Measurements from ENCODE around the gene TNFAIP8.

Gene TNFAIP8

GRCh38 chr5:119355685-119356611 lies at the start of gene TNFAIP8:
TNFAIP8 (plus strand) TSS chr5:119356019; CDS start chr5:119356091, 72 bp downstream.
- Mint-ChIP-seq H3K4me3 (peak within 1 kb of the TSS; percentile 81), H3K27ac (peak within 1 kb of the TSS; percentile 88), H3K27me3 (no peaks in the 10 kb centered on the region), H3K9me3 (no peaks in the 10 kb centered on the region), H3K36me3 (peaks cover 52% of the 10 kb centered on the region), H3K4me1 (peaks cover 93% of the 10 kb centered on the region)
- DNase-seq, result peak; percentile 57
- CTCF ChIA-PET, result interaction anchor here (0.8 to 3.8 kb wide), 8 partner anchors 10 to 56 kb away, joined by 3 to 26 read pairs (median 8); no protein-coding TSS in a partner anchor

GRCh38 chr5:119307170-119307569 lies 48.6 kb upstream of the TNFAIP8 start:
- H3K27ac Mint-ChIP-seq, result peak overlapping the region; percentile 76
- no peaks in the 10 kb centered on the region for H3K27me3 Mint-ChIP-seq
- H3K4me3 Mint-ChIP-seq, result no peak overlapping the region
- H3K9me3 Mint-ChIP-seq, result no peaks in the 10 kb centered on the region
- no peak for DNase-seq
- H3K4me1 Mint-ChIP-seq, result peaks cover 98% of the 10 kb centered on the region
- H3K36me3 Mint-ChIP-seq, result peaks cover 67% of the 10 kb centered on the region
- CTCF ChIA-PET, result interaction anchor here (1.1 to 12.3 kb wide), 3 partner anchors 31 to 104 kb away, joined by 3 to 121 read pairs (median 3); no protein-coding TSS in a partner anchor

- H3K27ac Mint-ChIP-seq, result peak overlapping the region; percentile 99
- peak overlapping the region; percentile 72 for H3K4me3 Mint-ChIP-seq
- DNase-seq, result peak; percentile 39
- no peaks in the 10 kb centered on the region for H3K27me3 Mint-ChIP-seq
- peaks cover 98% of the 10 kb centered on the region for H3K4me1 Mint-ChIP-seq
- peaks cover 51% of the 10 kb centered on the region for H3K36me3 Mint-ChIP-seq
- CTCF ChIA-PET, result interaction anchor here (1.2 to 12.3 kb wide), 2 partner anchors 28 to 103 kb away, joined by 4 to 121 read pairs; no protein-coding TSS in a partner anchor
- H3K9me3 Mint-ChIP-seq, result no peaks in the 10 kb centered on the region
These were observed 46.5 kb upstream of the TNFAIP8 start for GRCh38 chr5:119309326-119309725.

GRCh38 chr5:119311688-119312087 lies 44.1 kb upstream of the TNFAIP8 start:
- Mint-ChIP-seq H3K36me3 (peaks cover 42% of the 10 kb centered on the region), H3K9me3 (no peaks in the 10 kb centered on the region), H3K27me3 (no peaks in the 10 kb centered on the region), H3K27ac (peak overlapping the region; percentile 84), H3K4me3 (no peak overlapping the region), H3K4me1 (peaks cover 99% of the 10 kb centered on the region)
- no peak for DNase-seq
- CTCF ChIA-PET, result interaction anchor here (1.0 to 12.3 kb wide), 5 partner anchors 11 to 241 kb away, joined by 3 to 121 read pairs (median 6); partner anchors contain the start of gene DMXL1

- CTCF ChIA-PET, result interaction anchor here (1.1 to 12.3 kb wide), 8 partner anchors 10 to 242 kb away, joined by 3 to 121 read pairs (median 5); partner anchors contain the start of gene DMXL1
- peaks cover 46% of the 10 kb centered on the region for H3K36me3 Mint-ChIP-seq
- no peak for DNase-seq
These were observed 43.4 kb upstream of the TNFAIP8 start for GRCh38 chr5:119312403-119312802.

GRCh38 chr5:119313197-119313596 lies 42.6 kb upstream of the TNFAIP8 start:
- DNase-seq, result no peak
- Mint-ChIP-seq H3K27me3 (no peaks in the 10 kb centered on the region), H3K4me3 (no peak overlapping the region), H3K27ac (peak overlapping the region; percentile 84), H3K9me3 (no peaks in the 10 kb centered on the region), H3K36me3 (peaks cover 46% of the 10 kb centered on the region), H3K4me1 (peaks cover 97% of the 10 kb centered on the region)
- CTCF ChIA-PET, result interaction anchor here (0.9 to 12.3 kb wide), 10 partner anchors 10 to 98 kb away, joined by 3 to 121 read pairs (median 4); no protein-coding TSS in a partner anchor

More at GRCh38 chr5:119312403-119312802, 43.4 kb upstream of the TNFAIP8 start:
- Mint-ChIP-seq H3K27ac (peak overlapping the region; percentile 84), H3K9me3 (no peaks in the 10 kb centered on the region), H3K4me3 (no peak overlapping the region), H3K27me3 (no peaks in the 10 kb centered on the region), H3K4me1 (peaks cover 96% of the 10 kb centered on the region)

- CTCF ChIA-PET, result interaction anchor here (0.9 to 12.3 kb wide), 9 partner anchors 11 to 97 kb away, joined by 3 to 121 read pairs (median 4); no protein-coding TSS in a partner anchor
- no peaks in the 10 kb centered on the region for H3K9me3 Mint-ChIP-seq
These were observed 41.9 kb upstream of the TNFAIP8 start for GRCh38 chr5:119313658-119314605.

GRCh38 chr5:119315516-119315949 lies 40.3 kb upstream of the TNFAIP8 start:
- CTCF ChIA-PET, result interaction anchor here (0.7 to 12.3 kb wide), 28 partner anchors 10 to 327 kb away, joined by 3 to 121 read pairs (median 5); partner anchors contain the start of genes DTWD2 and TNFAIP8
- no peaks in the 10 kb centered on the region for H3K27me3 Mint-ChIP-seq
- H3K27ac Mint-ChIP-seq, result peak overlapping the region; percentile 84
- H3K9me3 Mint-ChIP-seq, result no peaks in the 10 kb centered on the region
- peaks cover 97% of the 10 kb centered on the region for H3K4me1 Mint-ChIP-seq
- H3K4me3 Mint-ChIP-seq, result peak overlapping the region; percentile 26
- H3K36me3 Mint-ChIP-seq, result peaks cover 47% of the 10 kb centered on the region
- peak; percentile 67 for DNase-seq

More at GRCh38 chr5:119313658-119314605, 41.9 kb upstream of the TNFAIP8 start:
- no peak for DNase-seq
- Mint-ChIP-seq H3K27me3 (no peaks in the 10 kb centered on the region), H3K4me1 (peaks cover 97% of the 10 kb centered on the region), H3K27ac (peak overlapping the region; percentile 84), H3K36me3 (peaks cover 47% of the 10 kb centered on the region), H3K4me3 (no peak overlapping the region)

GRCh38 chr5:119316086-119316485 lies 39.7 kb upstream of the TNFAIP8 start:
- H3K9me3 Mint-ChIP-seq, result no peaks in the 10 kb centered on the region
- DNase-seq, result peak; percentile 38

GRCh38 chr5:119316906-119317305 lies 38.9 kb upstream of the TNFAIP8 start:
- no peak for DNase-seq
- peaks cover 49% of the 10 kb centered on the region for H3K36me3 Mint-ChIP-seq
- no peaks in the 10 kb centered on the region for H3K27me3 Mint-ChIP-seq
- CTCF ChIA-PET, result interaction anchor here (2.4 to 12.3 kb wide), 2 partner anchors 21 to 28 kb away, joined by 15 to 121 read pairs; no protein-coding TSS in a partner anchor
- peak overlapping the region; percentile 79 for H3K27ac Mint-ChIP-seq
- H3K4me3 Mint-ChIP-seq, result no peak overlapping the region
- H3K9me3 Mint-ChIP-seq, result no peaks in the 10 kb centered on the region
- H3K4me1 Mint-ChIP-seq, result peaks cover 97% of the 10 kb centered on the region

More at GRCh38 chr5:119316086-119316485, 39.7 kb upstream of the TNFAIP8 start:
- Mint-ChIP-seq H3K4me1 (peaks cover 97% of the 10 kb centered on the region), H3K27ac (peak overlapping the region; percentile 84), H3K27me3 (no peaks in the 10 kb centered on the region), H3K4me3 (peak overlapping the region; percentile 26), H3K36me3 (peaks cover 46% of the 10 kb centered on the region)
- CTCF ChIA-PET, result interaction anchor here (0.7 to 12.3 kb wide), 24 partner anchors 9 to 327 kb away, joined by 3 to 121 read pairs (median 6); partner anchors contain the start of genes DTWD2 and TNFAIP8

GRCh38 chr5:119318256-119318894 lies 37.4 kb upstream of the TNFAIP8 start:
- DNase-seq, result peak; percentile 52
- Mint-ChIP-seq H3K27ac (peak overlapping the region; percentile 76), H3K27me3 (no peaks in the 10 kb centered on the region), H3K4me1 (peaks cover 97% of the 10 kb centered on the region), H3K36me3 (peaks cover 47% of the 10 kb centered on the region), H3K9me3 (no peaks in the 10 kb centered on the region), H3K4me3 (no peak overlapping the region)
- CTCF ChIA-PET, result interaction anchor here (1.3 to 12.3 kb wide), 3 partner anchors 19 to 94 kb away, joined by 5 to 121 read pairs (median 7); no protein-coding TSS in a partner anchor

- Mint-ChIP-seq H3K9me3 (no peaks in the 10 kb centered on the region), H3K4me3 (no peak overlapping the region), H3K27me3 (no peaks in the 10 kb centered on the region), H3K27ac (peak overlapping the region; percentile 57), H3K36me3 (peaks cover 47% of the 10 kb centered on the region), H3K4me1 (peaks cover 96% of the 10 kb centered on the region)
- no peak for DNase-seq
- CTCF ChIA-PET, result interaction anchor here (12.3 kb wide), 1 partner anchor 18 kb away, joined by 121 read pairs; no protein-coding TSS in a partner anchor
These were observed 36.4 kb upstream of the TNFAIP8 start for GRCh38 chr5:119319401-119319800.

Measured in activated naive CD4-positive, alpha-beta T cell treated with anti-CD3 and anti-CD28 coated beads, Interleukin-2, amount 10 ng/mL, durations not matched to agents 7 days and 5 days (primary cell).